NCI-H2081 treated with DMSO at 0.1 percent for 48 hours (cell line): ENCODE measurements around the gene SERPING1.

Source experiments
- DNase-seq: peaks from one replicate; lab custom pipeline; 2025; lab: John Stamatoyannopoulos, UW

SERPING1 gene

DNA sequence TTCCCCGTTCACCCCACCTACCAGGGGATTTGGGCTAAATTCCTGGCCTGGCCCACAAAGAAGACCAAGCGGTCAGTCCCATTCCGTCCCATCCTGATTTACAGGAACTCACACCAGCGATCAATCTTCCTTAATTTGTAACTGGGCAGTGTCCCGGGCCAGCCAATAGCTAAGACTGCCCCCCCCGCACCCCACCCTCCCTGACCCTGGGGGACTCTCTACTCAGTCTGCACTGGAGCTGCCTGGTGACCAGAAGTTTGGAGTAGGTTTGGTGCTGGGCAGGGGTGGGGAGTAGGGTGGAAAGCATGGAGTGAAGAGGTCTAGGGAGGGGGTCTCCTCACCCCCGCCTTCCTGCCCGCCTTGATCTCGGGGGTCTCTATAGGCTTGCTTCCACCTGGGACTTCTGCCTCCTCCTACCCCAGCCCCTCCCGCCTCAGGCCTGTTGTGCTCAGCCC is at the start of gene SERPING1:
SERPING1 (plus strand) TSS at position 225 of the 455 bp plus-strand sequence. CDS start 586 bp downstream, outside the sequence.
- no peak for DNase-seq

DNA sequence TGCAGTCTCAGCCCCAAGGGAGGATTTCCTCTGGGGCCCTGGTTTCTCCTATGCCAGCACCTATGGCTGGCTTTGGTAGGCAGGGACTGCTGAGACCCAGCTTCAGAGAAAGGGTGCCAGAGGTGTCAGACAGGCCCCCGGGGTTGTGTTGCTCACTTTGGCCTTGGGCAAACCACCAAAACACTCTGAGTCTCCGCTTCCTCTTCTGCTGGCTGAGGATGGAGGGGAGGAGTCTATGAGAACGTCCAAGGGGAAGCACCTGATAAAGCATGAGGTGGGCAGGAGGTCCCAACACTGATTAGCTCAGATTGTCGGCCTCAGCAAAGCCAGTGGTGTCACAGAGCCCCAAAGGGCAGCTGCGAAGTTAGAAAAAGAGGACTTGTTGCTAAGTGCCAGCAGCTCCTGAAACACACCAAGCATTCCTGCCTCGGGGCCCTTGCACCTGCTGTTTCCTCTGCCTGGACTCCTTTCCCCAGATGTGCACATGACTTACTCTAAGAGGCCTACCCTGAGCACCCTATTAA is 49.6 kb upstream of the SERPING1 start:
- no peak for DNase-seq

DNA sequence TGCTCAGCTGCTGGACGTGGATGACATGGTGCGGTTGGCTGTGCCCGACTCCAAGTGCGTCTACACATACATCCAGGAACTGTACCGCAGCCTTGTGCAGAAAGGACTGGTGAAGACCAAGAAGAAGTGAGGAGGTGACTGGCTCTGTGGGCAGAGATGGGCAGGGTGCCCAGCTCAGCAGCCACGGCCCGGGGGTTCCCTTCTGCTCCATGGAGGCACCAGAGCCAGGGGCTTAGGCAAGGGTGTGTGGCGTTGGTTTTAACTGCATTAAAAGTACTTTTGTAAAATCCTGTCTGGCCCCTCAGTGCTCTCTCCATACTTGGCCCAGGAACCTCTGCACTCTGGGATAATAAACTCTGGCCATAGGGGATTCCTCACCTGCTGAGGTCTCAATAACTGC is 47.5 kb upstream of the SERPING1 start:
- DNase-seq, result no peak

DNA sequence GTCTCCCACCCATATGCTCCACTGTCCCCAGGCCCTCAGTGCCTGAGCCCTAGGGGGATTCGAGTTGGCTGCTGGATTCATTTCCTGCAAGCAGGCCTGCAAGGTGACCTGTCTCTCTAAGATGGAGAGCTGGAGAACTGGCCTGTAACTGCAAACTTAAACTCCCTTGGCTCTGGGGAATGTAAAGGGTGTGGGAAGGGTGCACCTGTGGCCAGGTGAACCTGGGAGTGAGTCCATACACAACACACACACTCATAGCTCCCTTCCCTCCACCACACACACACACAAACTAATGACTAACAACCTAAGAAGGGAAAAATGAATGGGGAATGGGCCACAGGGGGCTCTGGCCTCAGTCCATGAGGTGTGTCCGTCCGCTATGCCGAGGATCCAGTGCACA is 45.5 kb upstream of the SERPING1 start:
- no peak for DNase-seq

DNA sequence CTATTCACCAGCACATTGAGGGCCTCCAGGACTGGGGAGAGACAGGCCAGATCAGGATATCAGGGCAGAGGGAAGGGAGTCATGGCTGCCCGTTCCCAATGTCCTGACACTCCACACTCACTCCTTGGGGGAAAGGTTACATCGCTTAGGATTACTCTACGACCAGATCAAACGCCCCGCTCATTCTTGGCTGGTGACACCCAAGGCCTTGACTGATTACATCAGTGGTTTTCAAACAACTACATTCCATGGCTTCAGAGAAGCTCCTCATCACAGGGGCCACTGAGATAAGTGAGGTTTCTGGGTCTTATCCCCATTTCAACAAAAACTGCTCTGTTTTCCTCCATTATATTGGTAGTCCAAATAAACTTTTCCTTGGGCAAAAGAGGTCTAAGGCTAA is 45.0 kb upstream of the SERPING1 start:
- DNase-seq, result no peak

DNA sequence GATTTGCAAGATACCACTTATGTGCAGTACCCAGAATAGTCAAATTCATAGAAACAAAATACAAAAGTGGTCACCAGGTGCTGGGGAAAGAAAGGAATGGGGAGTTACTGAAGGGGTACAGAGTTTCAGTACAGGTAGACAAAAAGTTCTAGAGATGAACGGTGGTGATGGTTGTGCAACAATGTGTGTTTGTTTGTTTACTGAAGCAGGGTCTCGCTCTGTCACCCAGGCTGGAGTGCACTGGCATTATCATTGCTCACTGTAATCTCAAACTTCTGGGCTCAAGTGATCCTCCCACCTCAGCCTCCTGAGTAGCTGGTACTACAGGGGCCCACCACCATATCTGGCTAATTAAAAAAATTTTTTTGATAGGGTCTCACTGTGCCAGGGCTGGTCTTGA is 42.1 kb upstream of the SERPING1 start:
- no peak for DNase-seq

DNA sequence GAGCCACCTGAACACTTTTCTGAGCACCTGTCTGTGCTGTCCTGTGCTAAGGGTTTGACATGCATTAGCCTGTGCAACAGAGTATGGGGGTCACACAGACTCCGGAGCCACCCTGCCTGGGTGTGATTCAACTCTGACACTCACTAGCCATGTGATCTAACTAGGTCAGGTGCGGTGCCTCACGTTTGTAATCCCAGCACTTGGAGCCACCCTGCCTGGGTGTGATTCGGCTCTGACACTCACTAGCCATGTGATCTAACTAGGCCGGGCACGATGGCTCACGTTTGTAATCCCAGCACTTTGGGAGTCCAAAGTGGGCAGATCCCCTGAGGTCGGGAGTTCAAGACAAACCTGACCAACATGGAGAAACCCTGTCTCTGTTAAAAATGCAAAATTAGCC is 41.4 kb upstream of the SERPING1 start:
- DNase-seq, result no peak

DNA sequence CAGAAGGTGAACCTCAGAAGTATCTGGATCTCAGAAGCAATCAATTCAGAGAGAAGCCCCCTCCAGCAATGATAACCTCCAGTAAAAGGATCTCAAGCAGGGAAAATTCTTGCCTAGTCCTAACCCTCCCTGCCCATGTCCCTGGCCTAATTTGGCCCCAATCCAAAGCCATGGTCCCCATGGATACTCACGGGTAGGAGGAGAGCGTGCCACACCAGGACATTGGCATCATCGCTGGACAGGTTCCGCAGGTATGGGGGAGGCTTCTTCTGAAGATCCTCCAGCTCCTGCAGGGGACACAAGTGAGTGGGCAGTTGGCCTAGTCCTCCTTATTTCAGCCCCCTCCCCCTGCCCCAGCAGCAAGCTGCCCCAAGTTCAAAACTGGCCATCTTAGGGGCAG is 37.3 kb upstream of the SERPING1 start:
- DNase-seq, result no peak

DNA sequence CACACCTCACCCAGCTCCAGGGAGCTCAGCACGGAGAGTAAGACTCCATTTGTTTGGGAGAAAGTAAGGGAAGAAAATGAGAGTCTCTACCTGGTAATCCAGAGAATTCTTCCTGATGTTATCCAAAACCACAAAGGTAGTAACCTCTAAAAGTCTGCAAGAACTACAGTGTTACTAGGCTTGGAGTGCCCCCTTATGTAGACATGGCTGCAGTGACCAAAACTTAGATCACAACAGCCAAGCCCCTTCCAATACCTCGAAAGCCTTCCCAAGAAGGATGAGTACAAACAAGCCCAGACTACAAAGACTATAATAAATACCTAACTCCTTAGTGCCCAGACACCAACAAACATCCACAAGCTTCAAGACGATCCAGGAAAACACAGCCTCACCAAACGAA is 34.9 kb upstream of the SERPING1 start:
- DNase-seq, result no peak

DNA sequence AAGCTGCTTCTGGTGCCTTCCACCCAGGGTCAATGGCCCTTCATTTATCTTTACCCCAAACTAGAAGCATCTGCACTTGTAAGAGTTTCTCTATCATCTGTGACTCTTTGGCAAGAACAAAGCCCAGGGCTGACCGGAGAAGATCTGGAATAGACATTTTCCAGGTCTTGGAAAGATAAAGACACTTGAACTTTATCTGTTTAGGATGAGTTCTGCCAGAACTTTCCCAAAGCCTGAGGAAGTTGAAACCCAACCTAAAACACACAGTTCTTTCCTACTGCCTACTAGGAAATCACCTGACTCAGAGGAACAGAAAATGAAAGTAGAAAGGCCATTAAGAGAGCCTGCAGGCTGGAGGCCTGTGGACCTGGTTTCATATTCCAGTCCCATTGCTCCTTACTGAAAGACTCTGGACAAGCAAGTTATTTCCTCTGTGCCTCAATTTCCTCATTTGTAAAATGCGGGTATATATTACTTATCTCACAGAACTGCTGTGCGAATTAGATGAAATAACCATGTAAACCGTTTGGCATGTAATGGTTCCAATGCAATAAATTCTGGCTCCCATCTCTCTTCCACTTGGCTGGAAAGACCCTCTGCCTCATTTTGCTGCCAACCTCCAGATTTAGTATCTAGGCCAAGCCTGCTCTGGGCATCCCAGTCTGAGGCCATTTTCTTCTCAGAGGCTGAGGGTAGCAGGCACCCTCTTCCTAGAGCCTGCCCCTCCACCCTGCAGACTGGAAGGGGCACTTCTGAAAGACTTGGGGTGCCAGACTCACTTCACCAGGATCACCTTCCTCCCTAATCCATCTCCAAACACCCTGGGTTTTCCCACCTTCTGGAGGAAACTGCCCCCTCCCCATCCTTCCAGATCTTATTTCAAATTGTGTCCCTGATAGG is 31.2 kb upstream of the SERPING1 start:
- no peak for DNase-seq

DNA sequence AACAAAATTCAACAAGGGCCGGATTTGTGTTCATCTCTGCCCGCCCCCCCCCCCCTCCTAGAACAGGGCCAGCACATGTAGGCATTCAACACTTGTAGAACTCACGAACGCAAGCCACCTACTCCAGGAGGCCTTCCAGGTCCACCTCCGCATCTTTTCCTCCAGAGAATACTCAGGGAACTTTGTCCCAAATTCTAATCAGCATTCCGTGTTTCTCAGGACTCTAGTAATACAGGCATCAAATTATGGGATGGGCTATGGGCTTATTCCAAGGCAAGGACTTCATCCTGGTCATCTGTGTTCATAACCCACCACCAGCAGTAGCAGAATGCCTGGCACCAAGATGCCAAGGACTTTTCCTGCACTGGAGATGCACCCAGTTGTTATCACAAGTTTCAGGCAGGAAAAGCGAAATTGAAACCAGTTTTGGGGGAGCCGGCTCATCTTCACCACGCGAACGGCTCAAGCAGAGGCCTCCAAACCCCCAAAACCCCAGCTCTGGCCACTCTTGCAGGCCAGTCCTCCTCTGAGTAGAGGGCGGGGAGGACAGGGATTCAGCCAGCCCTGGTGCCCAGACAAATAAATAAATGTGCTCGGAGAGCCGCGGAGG is 30.5 kb upstream of the SERPING1 start:
- no peak for DNase-seq

DNA sequence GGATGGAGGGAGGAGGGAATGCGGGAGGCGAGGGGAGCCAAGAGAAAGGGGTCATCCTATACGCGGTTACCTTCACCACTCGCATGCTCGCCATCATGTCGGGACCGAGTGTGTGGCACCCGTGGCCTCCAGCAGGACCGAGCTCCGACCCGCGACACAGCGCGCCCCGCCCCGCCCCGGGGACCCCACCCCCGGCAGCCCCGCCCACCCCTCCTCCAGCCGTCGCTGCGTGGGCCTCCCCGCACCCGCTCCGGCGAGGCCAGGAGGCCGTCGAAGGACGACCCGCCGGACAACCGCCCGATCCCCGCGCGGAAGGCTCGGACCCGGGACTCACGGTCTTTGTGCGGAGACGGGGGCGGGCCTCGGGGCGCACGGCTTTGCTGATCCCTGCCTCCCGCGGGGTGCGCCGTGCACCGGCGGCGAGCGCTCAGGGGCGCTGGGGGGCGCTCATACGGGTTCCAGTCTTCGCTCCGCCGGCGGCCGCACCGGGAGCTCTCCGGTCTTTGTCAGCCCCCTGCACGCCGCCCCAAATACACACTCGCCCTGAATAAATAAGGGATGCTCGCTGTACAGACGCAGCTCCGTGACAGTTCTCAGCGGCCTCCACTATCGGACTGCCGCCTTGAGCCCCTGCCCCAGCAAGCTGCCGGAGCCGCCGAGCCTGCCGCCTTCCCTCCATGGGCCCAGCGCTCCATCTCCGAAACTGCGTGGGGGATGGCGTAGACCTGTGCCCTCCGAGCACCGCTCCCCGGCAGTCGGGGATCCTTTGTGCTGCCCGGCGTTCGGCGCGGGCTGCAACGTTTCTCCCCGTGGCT is 29.8 kb upstream of the SERPING1 start, which contains the start of gene UBE2L6:
UBE2L6 (minus strand) TSS at position 158 of the 815 bp plus-strand sequence; CDS start at position 97, 61 bp downstream.
- DNase-seq, result no peak

DNA sequence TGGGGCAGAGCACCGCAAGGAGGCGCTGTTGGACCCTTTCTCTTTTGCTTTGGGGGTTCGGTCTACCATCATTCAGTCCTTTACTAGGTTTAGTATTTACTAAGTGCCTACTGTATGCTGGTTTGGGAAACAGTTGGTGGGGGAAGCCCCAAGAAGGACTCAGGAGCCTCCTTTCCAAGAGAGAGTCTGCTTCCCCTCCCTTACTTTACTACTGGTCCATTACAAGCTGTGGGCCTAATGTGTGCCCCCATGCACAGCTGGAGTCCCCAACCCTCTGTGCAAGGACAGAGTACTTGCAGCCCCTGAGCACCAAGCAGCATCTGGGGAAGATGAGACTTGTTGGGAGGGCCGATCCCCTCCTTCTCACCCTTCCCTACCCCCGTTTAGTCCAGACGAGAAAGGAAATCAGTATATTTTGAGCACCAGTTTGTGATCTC is 29.1 kb upstream of the SERPING1 start:
- no peak for DNase-seq

DNA sequence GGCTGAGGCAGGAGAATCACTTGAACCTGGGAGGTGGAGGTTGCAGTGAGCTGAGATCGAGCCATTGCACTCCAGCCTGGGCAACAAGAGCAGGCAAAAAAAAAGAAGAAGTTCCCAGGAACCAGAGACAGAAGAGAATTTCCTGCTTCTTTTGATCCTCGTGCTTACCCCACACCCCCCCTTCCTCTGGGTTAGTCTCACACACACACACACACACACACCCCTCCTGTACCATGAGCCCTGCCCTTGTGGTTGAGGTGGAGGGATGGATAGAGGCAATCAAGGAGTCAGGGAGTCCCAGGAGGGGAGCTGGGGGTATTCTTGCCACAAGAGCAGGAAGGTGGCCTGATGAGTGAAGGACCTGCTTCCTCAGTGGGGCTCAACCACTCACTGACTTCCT is 25.9 kb upstream of the SERPING1 start:
- no peak for DNase-seq

DNA sequence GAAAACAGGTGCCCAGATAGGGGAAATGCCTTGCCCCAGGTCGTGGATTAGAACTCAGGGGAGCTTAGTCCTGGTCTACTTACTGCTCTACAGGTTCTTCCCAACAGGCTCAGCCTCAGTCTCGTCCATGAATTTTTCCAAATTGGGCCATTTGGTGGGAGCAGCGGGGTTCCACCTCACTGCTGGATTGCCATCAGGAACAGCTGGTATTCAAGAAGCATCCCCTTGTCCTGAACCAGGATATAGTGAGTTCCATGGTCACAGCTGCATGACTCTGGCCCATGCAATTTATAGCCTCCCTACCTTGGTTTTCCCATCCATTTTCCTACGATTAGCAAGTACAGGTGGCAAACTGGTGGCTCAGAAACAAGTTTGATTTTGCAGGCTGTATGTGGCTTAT is 23.4 kb upstream of the SERPING1 start:
- no peak for DNase-seq

DNA sequence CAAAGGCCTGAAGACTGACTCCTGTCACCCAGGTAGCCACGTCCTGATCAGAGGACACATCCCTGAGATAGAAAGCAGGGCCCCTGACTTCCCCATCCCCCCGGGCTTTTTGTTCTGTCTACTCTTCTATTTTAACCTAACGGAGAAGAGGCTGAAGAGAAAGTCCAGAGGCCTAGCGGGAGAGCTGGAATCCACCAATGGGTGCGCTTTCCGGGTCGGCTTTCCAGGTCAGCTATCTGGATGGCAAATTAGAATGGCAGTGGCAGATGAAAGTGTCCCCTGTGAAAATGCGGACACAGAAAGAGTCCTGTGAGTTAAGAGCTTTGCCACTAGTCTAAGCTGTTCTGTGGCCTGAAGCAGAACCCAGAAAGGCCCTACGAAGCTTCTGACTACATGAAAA is 13.1 kb upstream of the SERPING1 start:
- no peak for DNase-seq

DNA sequence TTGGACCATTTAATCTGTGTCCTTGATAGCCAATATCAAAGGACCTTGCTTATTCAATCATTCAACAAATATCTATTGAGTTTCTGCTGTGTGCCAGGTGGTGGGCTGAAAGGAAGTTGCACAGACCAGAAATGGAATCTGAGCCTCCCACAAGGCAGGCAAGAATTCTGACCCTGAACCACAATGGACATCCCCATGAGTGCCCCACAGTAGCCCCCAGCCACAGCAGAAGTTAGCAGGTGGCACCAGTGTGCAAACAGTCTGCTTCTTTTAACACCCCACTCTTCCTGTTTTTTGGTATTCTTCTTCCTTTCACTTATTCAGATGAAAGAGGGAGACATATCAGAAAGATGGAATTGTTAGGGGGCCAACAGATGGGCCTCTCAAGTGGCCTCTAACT is 12.2 kb upstream of the SERPING1 start:
- DNase-seq, result no peak

DNA sequence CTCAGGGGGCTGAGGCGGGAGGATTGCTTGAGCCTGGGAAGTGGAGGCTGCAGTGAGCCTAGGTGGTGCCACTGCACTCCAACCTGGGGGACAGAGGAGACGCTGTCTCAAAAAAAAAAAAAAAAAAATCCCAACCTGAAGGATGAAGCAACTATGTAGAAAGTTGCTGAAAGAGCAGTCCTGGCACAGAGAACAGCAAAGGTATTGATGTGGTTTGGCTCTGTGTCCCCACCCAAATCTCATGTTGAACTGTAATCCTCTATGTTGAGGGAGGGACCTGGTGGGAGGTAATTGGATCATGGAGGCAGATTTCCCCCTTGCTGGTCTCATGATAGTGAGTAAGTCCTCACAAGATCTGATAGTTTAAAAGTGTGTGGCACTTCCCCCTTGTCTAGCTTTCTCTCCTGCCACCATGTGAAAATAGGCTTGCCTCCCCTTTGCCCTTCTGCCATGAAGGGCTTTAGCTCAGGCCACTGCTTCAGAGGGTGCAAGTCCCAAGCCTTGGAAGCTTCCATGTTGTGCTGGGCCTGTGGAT is 10.7 kb upstream of the SERPING1 start:
- no peak for DNase-seq

DNA sequence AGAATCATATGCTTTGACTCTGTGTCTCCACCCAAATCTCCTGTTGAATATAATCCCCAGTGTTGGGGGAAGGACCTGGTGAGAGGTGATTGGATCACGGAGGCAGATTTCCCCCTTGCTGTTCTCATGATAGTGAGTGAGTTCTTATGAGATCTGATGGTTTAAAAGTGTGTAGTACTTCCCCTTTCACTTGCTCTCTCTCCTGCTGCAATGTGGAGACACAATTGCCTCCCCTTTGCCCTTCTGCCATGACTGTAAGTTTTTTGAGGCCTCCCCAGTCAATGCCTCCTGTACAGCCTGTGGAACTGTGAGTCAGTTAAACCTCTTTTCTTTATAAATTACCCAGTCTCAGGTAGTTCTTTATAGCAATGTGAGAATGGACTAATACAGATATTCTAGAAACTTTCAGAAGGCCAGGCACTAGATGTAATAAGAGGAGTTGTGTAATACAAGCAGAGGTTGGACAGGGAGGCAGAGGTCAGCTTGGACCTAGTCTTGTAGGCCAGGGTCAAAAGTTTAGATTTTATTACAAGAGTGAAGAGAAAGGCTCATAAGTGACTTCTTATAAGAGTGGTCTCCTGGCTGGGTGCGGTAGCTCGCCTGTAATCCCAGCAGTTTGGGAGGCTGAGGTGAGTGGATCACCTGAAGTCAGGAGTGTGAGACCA is 9.3 kb upstream of the SERPING1 start:
- DNase-seq, result no peak

DNA sequence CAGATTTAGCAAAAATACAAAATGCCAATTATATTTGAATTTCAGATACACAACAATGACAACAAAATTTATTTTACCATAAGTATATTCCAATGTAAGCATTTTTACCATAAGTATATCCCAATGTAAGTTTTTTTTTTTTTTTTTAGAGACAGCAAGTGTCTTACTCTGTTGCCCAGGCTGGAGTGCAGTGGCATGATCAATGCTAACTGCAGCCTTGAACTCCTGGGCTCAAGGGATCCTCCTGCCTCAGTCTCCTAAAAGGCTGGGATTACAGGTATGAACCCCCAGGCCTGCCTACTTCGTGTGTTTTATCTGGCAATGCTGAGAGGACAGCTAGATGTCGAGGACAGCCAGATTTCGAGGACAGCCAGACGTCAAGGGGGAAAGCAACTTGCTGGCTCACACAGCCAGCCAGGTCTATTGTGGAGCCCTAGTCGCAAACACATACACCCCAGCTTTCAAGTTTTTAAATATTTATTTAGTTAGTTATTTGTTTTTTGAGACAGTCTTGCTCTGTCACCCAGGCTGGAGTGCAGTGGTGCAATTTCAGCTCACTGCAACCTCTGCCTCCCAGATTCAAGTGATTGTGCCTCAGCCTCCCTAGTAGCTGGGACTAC is 1.1 kb upstream of the SERPING1 start:
- DNase-seq, result no peak
